GM23338 (cell line): Measurements from ENCODE around the gene SUMF1. TPM values are rescaled to one million over a fixed set of nuclear protein-coding genes. Genes with fewer than 3 reads are reported as not detected.

Experiments used
- ATAC-seq: fragments of 200-7000 bp; cut with Tn5 transposase; 3 replicates; pipeline ENCODE4 v1.9.1; 2020
- DNase-seq: peaks from one replicate; pipeline ENCODE4 v3.0.0-alpha.2; 2015; ENCODE audit warnings: low spot score
- H2AFZ ChIP-seq: fragments of 200-600 bp; sonication (generic); 2 replicates; pipeline ENCODE4 v1.8.0; 2016; ENCODE audit warnings: antibody characterized with exemption, mild to moderate bottlenecking, moderate library complexity
- H3F3A ChIP-seq: fragments of 200-600 bp; sonication (generic); replicated peaks from 2 replicates; pipeline ENCODE4 v1.8.0; 2017; ENCODE audit warnings: antibody characterized with exemption, mixed run types, low read depth
- H3K27ac ChIP-seq: fragments of 200-600 bp; sonication (generic); 2 replicates; pipeline ENCODE4 v1.6.1; 2016; ENCODE audit warnings: low read depth
- H3K27me3 ChIP-seq: fragments of 200-600 bp; sonication (generic); 2 replicates; pipeline ENCODE4 v1.8.0; 2016; ENCODE audit warnings: mild to moderate bottlenecking, mixed run types, moderate library complexity; ENCODE audit not compliant: insufficient read depth
- H3K36me3 ChIP-seq: fragments of 200-600 bp; sonication (generic); 2 replicates; pipeline ENCODE4 v1.8.0; 2016; ENCODE audit warnings: mild to moderate bottlenecking; ENCODE audit not compliant: insufficient read depth
- H3K4me1 ChIP-seq: fragments of 200-600 bp; sonication (generic); 2 replicates; pipeline ENCODE4 v1.8.0; 2016; ENCODE audit warnings: mild to moderate bottlenecking, moderate library complexity; ENCODE audit not compliant: insufficient read depth
- H3K4me2 ChIP-seq: fragments of 200-600 bp; sonication (generic); 2 replicates; pipeline ENCODE4 v1.7.1; 2017; ENCODE audit warnings: mixed run types
- H3K4me3 ChIP-seq: fragments of 200-600 bp; sonication (generic); 2 replicates; pipeline ENCODE4 v1.6.1; 2016; ENCODE audit warnings: mixed run types
- H3K79me2 ChIP-seq: fragments of 200-600 bp; sonication (generic); replicated peaks from 2 replicates; pipeline ENCODE4 v1.8.0; 2017; ENCODE audit warnings: mild to moderate bottlenecking; ENCODE audit not compliant: insufficient read depth
- H3K9me2 ChIP-seq: fragments of 200-600 bp; sonication (generic); 2 replicates; pipeline ENCODE4 v1.8.0; 2017; ENCODE audit not compliant: insufficient read depth
- H4K20me1 ChIP-seq: fragments of 200-600 bp; sonication (generic); replicated peaks from 2 replicates; pipeline ENCODE4 v1.8.0; 2017; ENCODE audit warnings: mild to moderate bottlenecking; ENCODE audit not compliant: insufficient read depth
- H3K27ac Mint-ChIP-seq: 2 replicates; pipeline ENCODE4 v1.8.0; 2020; ENCODE audit warnings: inconsistent platforms, mild to moderate bottlenecking, moderate library complexity, mixed read lengths
- H3K27me3 Mint-ChIP-seq: 3 replicates; pipeline ENCODE4 v1.8.0; 2022; ENCODE audit warnings: low read depth, mild to moderate bottlenecking, moderate library complexity, mixed read lengths, inconsistent platforms; ENCODE audit not compliant: insufficient read depth, poor library complexity
- H3K36me3 Mint-ChIP-seq: 3 replicates; pipeline ENCODE4 v1.8.0; 2021; ENCODE audit warnings: low read depth, mild to moderate bottlenecking, inconsistent platforms, moderate library complexity, mixed read lengths
- H3K4me1 Mint-ChIP-seq: 3 replicates; pipeline ENCODE4 v1.8.0; 2020; ENCODE audit warnings: mild to moderate bottlenecking, inconsistent platforms, mixed read lengths
- H3K4me3 Mint-ChIP-seq: 3 replicates; pipeline ENCODE4 v1.8.0; 2021; ENCODE audit warnings: moderate library complexity, mild to moderate bottlenecking, inconsistent platforms, mixed read lengths
- H3K9me3 Mint-ChIP-seq: 3 replicates; pipeline ENCODE4 v1.8.0; 2020; ENCODE audit warnings: moderate library complexity, mild to moderate bottlenecking, inconsistent platforms, mixed read lengths
- CREB1 ChIP-seq: fragments of 250-450 bp; sonication (Bioruptor Pico); IDR thresholded peaks from 2 replicates; pipeline ENCODE4 v1.5.0; 2020; ENCODE audit warnings: low read depth, mild to moderate bottlenecking, moderate library complexity
- JUNB ChIP-seq: IDR thresholded peaks from one replicate; pipeline ENCODE4 v1.6.1; 2016; ENCODE audit warnings: antibody characterized with exemption; ENCODE audit not compliant: unreplicated experiment
- NANOG ChIP-seq: IDR thresholded peaks from 2 replicates; pipeline ENCODE4 v1.6.1; 2016; ENCODE audit warnings: antibody characterized with exemption, borderline replicate concordance
- POLR2AphosphoS5 ChIP-seq: IDR thresholded peaks from 2 replicates; pipeline ENCODE4 v1.6.1; 2016; ENCODE audit warnings: antibody characterized with exemption, low read depth
- ZNF331 ChIP-seq: fragments of 250-450 bp; sonication (Bioruptor Pico); IDR thresholded peaks from 2 replicates; pipeline ENCODE4 v1.5.0; 2020; ENCODE audit warnings: low read depth, mild to moderate bottlenecking, moderate library complexity
- polyA plus RNA-seq: library from polyadenylated mRNA; unstranded; fragments of >200 nt; fragmentation: Nextera tagmentation; extraction: Ambion mirVana; gene quantifications from 2 replicates; pipeline ENCODE4 v1.2.1, GENCODE V29; 2016
- total RNA-seq: library from RNA; depleted of rRNA; stranded (reverse); fragments of >200 nt; shearing (Covaris generic); gene quantifications from 2 replicates; pipeline ENCODE4 v1.2.3, GENCODE V29; 2014
- TF ChIP-seq, protein P1 (sequence below): fragments of 250-450 bp; sonication (Bioruptor Pico); IDR thresholded peaks from 2 replicates; pipeline ENCODE4 v1.5.0; 2020; ENCODE audit warnings: mild to moderate bottlenecking, moderate library complexity

The SUMF1 gene
- total and polyA plus RNA-seq, 2 experiments from 2014 or later, result 6.9 to 20.3 TPM

- H3K27me3 ChIP-seq, result no peaks in the 10 kb centered on the region
- DNase-seq (peak; percentile 23), ATAC-seq (peak; percentile 64)
- H3K4me3 ChIP-seq, result no peak overlapping the region
- H3K27ac ChIP-seq, result no peak overlapping the region
- H4K20me1 ChIP-seq, result no peaks in the 10 kb centered on the region
- TF ChIP-seq JUNB (no peak), POLR2AphosphoS5 (no peak), ZNF331 (CRISPR knock-in tag) (no peak), CREB1 (no peak), NANOG (no peak)
- TF ChIP-seq, protein P1, sequence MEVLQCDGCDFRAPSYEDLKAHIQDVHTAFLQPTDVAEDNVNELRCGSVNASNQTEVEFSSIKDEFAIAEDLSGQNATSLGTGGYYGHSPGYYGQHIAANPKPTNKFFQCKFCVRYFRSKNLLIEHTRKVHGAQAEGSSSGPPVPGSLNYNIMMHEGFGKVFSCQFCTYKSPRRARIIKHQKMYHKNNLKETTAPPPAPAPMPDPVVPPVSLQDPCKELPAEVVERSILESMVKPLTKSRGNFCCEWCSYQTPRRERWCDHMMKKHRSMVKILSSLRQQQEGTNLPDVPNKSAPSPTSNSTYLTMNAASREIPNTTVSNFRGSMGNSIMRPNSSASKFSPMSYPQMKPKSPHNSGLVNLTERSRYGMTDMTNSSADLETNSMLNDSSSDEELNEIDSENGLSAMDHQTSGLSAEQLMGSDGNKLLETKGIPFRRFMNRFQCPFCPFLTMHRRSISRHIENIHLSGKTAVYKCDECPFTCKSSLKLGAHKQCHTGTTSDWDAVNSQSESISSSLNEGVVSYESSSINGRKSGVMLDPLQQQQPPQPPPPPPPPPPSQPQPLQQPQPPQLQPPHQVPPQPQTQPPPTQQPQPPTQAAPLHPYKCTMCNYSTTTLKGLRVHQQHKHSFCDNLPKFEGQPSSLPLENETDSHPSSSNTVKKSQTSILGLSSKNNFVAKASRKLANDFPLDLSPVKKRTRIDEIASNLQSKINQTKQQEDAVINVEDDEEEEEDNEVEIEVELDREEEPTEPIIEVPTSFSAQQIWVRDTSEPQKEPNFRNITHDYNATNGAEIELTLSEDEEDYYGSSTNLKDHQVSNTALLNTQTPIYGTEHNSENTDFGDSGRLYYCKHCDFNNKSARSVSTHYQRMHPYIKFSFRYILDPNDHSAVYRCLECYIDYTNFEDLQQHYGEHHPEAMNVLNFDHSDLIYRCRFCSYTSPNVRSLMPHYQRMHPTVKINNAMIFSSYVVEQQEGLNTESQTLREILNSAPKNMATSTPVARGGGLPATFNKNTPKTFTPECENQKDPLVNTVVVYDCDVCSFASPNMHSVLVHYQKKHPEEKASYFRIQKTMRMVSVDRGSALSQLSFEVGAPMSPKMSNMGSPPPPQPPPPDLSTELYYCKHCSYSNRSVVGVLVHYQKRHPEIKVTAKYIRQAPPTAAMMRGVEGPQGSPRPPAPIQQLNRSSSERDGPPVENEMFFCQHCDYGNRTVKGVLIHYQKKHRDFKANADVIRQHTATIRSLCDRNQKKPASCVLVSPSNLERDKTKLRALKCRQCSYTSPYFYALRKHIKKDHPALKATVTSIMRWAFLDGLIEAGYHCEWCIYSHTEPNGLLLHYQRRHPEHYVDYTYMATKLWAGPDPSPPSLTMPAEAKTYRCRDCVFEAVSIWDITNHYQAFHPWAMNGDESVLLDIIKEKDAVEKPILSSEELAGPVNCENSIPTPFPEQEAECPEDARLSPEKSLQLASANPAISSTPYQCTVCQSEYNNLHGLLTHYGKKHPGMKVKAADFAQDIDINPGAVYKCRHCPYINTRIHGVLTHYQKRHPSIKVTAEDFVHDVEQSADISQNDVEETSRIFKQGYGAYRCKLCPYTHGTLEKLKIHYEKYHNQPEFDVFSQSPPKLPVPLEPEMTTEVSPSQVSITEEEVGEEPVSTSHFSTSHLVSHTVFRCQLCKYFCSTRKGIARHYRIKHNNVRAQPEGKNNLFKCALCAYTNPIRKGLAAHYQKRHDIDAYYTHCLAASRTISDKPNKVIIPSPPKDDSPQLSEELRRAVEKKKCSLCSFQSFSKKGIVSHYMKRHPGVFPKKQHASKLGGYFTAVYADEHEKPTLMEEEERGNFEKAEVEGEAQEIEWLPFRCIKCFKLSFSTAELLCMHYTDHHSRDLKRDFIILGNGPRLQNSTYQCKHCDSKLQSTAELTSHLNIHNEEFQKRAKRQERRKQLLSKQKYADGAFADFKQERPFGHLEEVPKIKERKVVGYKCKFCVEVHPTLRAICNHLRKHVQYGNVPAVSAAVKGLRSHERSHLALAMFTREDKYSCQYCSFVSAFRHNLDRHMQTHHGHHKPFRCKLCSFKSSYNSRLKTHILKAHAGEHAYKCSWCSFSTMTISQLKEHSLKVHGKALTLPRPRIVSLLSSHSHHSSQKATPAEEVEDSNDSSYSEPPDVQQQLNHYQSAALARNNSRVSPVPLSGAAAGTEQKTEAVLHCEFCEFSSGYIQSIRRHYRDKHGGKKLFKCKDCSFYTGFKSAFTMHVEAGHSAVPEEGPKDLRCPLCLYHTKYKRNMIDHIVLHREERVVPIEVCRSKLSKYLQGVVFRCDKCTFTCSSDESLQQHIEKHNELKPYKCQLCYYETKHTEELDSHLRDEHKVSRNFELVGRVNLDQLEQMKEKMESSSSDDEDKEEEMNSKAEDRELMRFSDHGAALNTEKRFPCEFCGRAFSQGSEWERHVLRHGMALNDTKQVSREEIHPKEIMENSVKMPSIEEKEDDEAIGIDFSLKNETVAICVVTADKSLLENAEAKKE, result no peak
- H3K4me2 ChIP-seq, result no peak overlapping the region
- H3K79me2 ChIP-seq, result no peaks in the 10 kb centered on the region
- no peaks in the 10 kb centered on the region for H3K36me3 ChIP-seq
- 0 out of 2 replicates have a peak, but pooled peaks cover 6% of the 10 kb centered on the region for H3K9me2 ChIP-seq
- Mint-ChIP-seq H3K27me3 (peaks cover 2% of the 10 kb centered on the region), H3K9me3 (no peaks in the 10 kb centered on the region; the same call in 2 of the 3 replicates), H3K27ac (no peak overlapping the region), H3K36me3 (no peaks in the 10 kb centered on the region), H3K4me1 (peaks cover 4% of the 10 kb centered on the region; the same call in 2 of the 3 replicates), H3K4me3 (no peak overlapping the region; the same call in 2 of the 3 replicates)
- H2AFZ ChIP-seq, result peak overlapping the region; percentile 76; the same call in 1 of the 2 replicates
- H3F3A ChIP-seq, result no peaks in the 10 kb centered on the region
- 0 out of 2 replicates have a peak, but pooled peaks cover 3% of the 10 kb centered on the region for H3K4me1 ChIP-seq
Observed at GRCh38 chr3:4474683-4475490, 7.8 kb upstream of the SUMF1 start.
